TTC549 (cell line): ENCODE results near the gene DHODH.
"Not testable (repeated sequence)": the region's sequence is repeated elsewhere in the genome, so short reads cannot be mapped to it uniquely, and the experiment has no call there.

Experiments
- FAIRE-seq: peaks from 2 replicates; lab custom pipeline; 2012; peaks lifted over from hg19 to GRCh38; lab: Jason Lieb, UNC

DHODH gene

GRCh38 chr16:72008424-72009216 is at the start of gene DHODH:
Gene DHODH (plus strand): TSS chr16:72008744. CDS start chr16:72008765, 21 bp downstream.
- FAIRE-seq = peak; percentile 90

GRCh38 chr16:71961066-71962039 is 47.2 kb upstream of the DHODH start:
- peak; percentile 38 for FAIRE-seq

GRCh38 chr16:71963125-71963875 is 45.2 kb upstream of the DHODH start:
- no peak for FAIRE-seq

GRCh38 chr16:71965223-71965622 is 43.3 kb upstream of the DHODH start:
- FAIRE-seq = no peak

GRCh38 chr16:71966932-71967331 is 41.6 kb upstream of the DHODH start:
- FAIRE-seq = no peak

GRCh38 chr16:71969353-71969752 is 39.2 kb upstream of the DHODH start:
- FAIRE-seq = no peak

GRCh38 chr16:71971571-71971970 is 37.0 kb upstream of the DHODH start:
- FAIRE-seq = no peak

GRCh38 chr16:71972356-71972755 is 36.2 kb upstream of the DHODH start:
- no peak for FAIRE-seq

- FAIRE-seq = no peak
Measured at GRCh38 chr16:71973001-71973400, 35.5 kb upstream of the DHODH start.

GRCh38 chr16:71974068-71974818 is 34.3 kb upstream of the DHODH start:
- FAIRE-seq = no peak

GRCh38 chr16:71985262-71985974 is 23.1 kb upstream of the DHODH start:
- no peak for FAIRE-seq

- FAIRE-seq = no peak
Measured at GRCh38 chr16:71986131-71986530, 22.4 kb upstream of the DHODH start.

- FAIRE-seq = no peak
Measured at GRCh38 chr16:71995038-71995437, 13.5 kb upstream of the DHODH start.

GRCh38 chr16:71997578-71997977 is 11.0 kb upstream of the DHODH start:
- FAIRE-seq = not testable (repeated sequence)

GRCh38 chr16:72001180-72001874 is 7.2 kb upstream of the DHODH start:
- FAIRE-seq = no peak

GRCh38 chr16:72002619-72003018 is 5.9 kb upstream of the DHODH start:
- FAIRE-seq = no peak

GRCh38 chr16:72008065-72008423 is 500 bp upstream of the DHODH start:
- FAIRE-seq = not testable (repeated sequence)

- FAIRE-seq = no peak
Measured at GRCh38 chr16:72009779-72010178, 1.2 kb downstream of the DHODH start.

GRCh38 chr16:72012607-72013006 is 4.1 kb downstream of the DHODH start:
- no peak for FAIRE-seq

GRCh38 chr16:72013389-72013788 is 4.8 kb downstream of the DHODH start:
- FAIRE-seq = no peak
